ENCODE measurements around the gene RBM33. TPM values are rescaled to one million over a fixed set of nuclear protein-coding genes. Genes with fewer than 3 reads are reported as not detected.

The RBM33 gene
- total and polyA plus RNA-seq, 2 of the 4 experiments (the other 2 are of a cell fraction) = 7.3 to 10.8 TPM

DNA sequence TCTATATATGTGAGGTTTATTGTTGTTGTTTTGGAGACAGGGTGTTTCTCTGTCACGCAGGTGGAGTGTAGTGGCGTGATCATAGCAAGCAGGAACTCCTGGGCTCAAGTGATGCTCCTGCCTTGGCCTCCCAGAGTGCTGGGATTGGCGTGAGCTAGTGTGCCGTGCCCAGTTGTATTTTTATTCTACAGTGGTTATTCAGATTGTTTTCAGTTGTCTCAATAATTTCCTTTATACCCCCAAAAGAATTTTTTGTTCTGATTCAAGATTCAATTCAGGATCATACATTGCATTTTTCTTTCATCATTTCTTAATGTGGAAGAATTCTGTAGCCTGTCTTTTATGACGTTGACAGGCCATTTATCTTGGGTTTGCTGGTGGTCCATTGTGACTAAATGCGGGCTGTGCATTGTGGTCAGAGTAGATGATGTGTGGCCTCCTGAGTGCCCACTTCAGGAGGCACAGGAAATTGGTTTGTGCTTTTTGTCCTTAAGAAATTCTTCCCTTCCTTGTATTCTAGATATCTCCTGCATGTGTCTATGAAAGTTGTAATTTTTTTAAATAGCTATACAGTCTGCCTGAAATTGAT is 22.9 kb downstream of the RBM33 start:
- Histone ChIP-seq H3K9me3 (ENCODE audit: control insufficient read depth, insufficient read depth, low read length) (no peaks in the 10 kb centered on the region), H2AK5ac (ENCODE audit: low read depth, low read length) (no peak overlapping the region), H2AFZ (replicated peaks; ENCODE audit: low read length, poor library complexity) (no peak overlapping the region), H3K23ac (ENCODE audit: low read depth, low read length) (no peak overlapping the region), H3K56ac (ENCODE audit: extremely low read depth, insufficient read depth, low read length) (no peak overlapping the region), H2BK20ac (ENCODE audit: low read depth, low read length) (no peak overlapping the region), H4K20me1 (ENCODE audit: insufficient read depth, low read length) (peaks cover 75% of the 10 kb centered on the region), H4K8ac (ENCODE audit: low read depth in 2 of 2, low read length in 2 of 2) (no peak overlapping the region), H3K18ac (ENCODE audit: low read depth, low read length) (no peak overlapping the region), H3K9ac (ENCODE audit: low read depth, low read length) (no peak overlapping the region), H2BK15ac (ENCODE audit: low read depth, low read length) (no peak overlapping the region), H3K14ac (replicated peaks; ENCODE audit: low read depth, low read length) (no peak overlapping the region), H2BK5ac (ENCODE audit: low read depth, low read length, poor library complexity, severe bottlenecking) (no peak overlapping the region), H3K4me2 (ENCODE audit: low read depth, low read length) (no peak overlapping the region), H4K91ac (ENCODE audit: insufficient read depth, low read depth, low read length) (no peak overlapping the region), H3K4me1 (ENCODE audit: control insufficient read depth, insufficient read depth, low read length) (peaks cover 12% of the 10 kb centered on the region), H3K79me1 (ENCODE audit: low read depth in 1 of 2, low read length in 2 of 2) (peaks cover 12 to 54% of the 10 kb centered on the region in 2 experiments), H4K5ac (ENCODE audit: low read depth, low read length) (no peak overlapping the region), H2AK9ac (replicated peaks; ENCODE audit: low read depth, low read length, poor library complexity) (no peak overlapping the region), H3K36me3 (ENCODE audit: control insufficient read depth, insufficient read depth, low read length) (peaks cover 3% of the 10 kb centered on the region; the same call in 1 of the 2 replicates), H3K27me3 (ENCODE audit: control insufficient read depth, insufficient read depth, low read length) (no peaks in the 10 kb centered on the region), H3K4me3 (ENCODE audit: insufficient read depth, low read depth, low read length) (no peak overlapping the region), H2BK120ac (ENCODE audit: low read depth, low read length) (no peak overlapping the region), H3K27ac (ENCODE audit: insufficient read depth, low read length) (no peak overlapping the region), H3K9me1 (ENCODE audit: insufficient read depth, low read length) (peaks cover 23% of the 10 kb centered on the region), H3K4ac (ENCODE audit: low read depth, low read length) (no peak overlapping the region)
- intact Hi-C loops (cut with micrococcal nuclease) (no loop called here), in situ Hi-C loops (cut with MboI; ENCODE audit: low sequenced_read_pairs) (no loop called here), dilution Hi-C loops (cut with HindIII; ENCODE audit: low sequenced_read_pairs, unreplicated experiment) (no loop called here)
- DNase-seq = no peak
- BruUV-seq (replicated peaks) = no TSS peak
- ChIA-PET CTCF (no interaction called here), POLR2A (ENCODE audit: unreplicated experiment) (no interaction called here)
- no peak for ATAC-seq (ENCODE audit: low read depth)
- TF ChIP-seq, protein P1, sequence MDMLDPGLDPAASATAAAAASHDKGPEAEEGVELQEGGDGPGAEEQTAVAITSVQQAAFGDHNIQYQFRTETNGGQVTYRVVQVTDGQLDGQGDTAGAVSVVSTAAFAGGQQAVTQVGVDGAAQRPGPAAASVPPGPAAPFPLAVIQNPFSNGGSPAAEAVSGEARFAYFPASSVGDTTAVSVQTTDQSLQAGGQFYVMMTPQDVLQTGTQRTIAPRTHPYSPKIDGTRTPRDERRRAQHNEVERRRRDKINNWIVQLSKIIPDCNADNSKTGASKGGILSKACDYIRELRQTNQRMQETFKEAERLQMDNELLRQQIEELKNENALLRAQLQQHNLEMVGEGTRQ (IDR thresholded peaks at IDR 0.05; ENCODE audit: low read depth, low read length) = no peak
- TF ChIP-seq MAZ (IDR thresholded peaks at IDR 0.05; ENCODE audit: borderline replicate concordance, low read depth, low read length) (no peak), NFE2L2 (IDR thresholded peaks at IDR 0.05; ENCODE audit: low read depth, low read length) (no peak), RCOR1 (IDR thresholded peaks at IDR 0.05; ENCODE audit: insufficient replicate concordance, low read length) (no peak), CEBPB (IDR thresholded peaks at IDR 0.05; ENCODE audit: low read depth, low read length) (no peak), CHD1 (IDR thresholded peaks at IDR 0.05; ENCODE audit: low read depth, low read length) (no peak)
- TF ChIP-seq, protein P2, sequence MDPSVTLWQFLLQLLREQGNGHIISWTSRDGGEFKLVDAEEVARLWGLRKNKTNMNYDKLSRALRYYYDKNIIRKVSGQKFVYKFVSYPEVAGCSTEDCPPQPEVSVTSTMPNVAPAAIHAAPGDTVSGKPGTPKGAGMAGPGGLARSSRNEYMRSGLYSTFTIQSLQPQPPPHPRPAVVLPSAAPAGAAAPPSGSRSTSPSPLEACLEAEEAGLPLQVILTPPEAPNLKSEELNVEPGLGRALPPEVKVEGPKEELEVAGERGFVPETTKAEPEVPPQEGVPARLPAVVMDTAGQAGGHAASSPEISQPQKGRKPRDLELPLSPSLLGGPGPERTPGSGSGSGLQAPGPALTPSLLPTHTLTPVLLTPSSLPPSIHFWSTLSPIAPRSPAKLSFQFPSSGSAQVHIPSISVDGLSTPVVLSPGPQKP (IDR thresholded peaks at IDR 0.05; ENCODE audit: borderline replicate concordance, low read depth, low read length) = no peak
- TF ChIP-seq, protein P3, sequence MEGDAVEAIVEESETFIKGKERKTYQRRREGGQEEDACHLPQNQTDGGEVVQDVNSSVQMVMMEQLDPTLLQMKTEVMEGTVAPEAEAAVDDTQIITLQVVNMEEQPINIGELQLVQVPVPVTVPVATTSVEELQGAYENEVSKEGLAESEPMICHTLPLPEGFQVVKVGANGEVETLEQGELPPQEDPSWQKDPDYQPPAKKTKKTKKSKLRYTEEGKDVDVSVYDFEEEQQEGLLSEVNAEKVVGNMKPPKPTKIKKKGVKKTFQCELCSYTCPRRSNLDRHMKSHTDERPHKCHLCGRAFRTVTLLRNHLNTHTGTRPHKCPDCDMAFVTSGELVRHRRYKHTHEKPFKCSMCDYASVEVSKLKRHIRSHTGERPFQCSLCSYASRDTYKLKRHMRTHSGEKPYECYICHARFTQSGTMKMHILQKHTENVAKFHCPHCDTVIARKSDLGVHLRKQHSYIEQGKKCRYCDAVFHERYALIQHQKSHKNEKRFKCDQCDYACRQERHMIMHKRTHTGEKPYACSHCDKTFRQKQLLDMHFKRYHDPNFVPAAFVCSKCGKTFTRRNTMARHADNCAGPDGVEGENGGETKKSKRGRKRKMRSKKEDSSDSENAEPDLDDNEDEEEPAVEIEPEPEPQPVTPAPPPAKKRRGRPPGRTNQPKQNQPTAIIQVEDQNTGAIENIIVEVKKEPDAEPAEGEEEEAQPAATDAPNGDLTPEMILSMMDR (conservative IDR thresholded peaks at IDR 0.05; ENCODE audit: low read depth, low read length) = no peak
- no CpG with 5 or more reads among the region's 6 CpGs for WGBS, 2 experiments (ENCODE audit: extremely low coverage in 2 of 2, insufficient read length in 1 of 2)
